Central memory CD8-positive, alpha-beta T cell (primary cell): ENCODE measurements around the gene CFAP100.

Source experiments
- ATAC-seq: fragments of 150-1000 bp; cut with Tn5 transposase; replicated peaks from 2 replicates; pipeline ENCODE4 v1.10.0; 2022; ENCODE audit warnings: mild to moderate bottlenecking, moderate FRiP score, moderate number of reproducible peaks; ENCODE audit not compliant: poor library complexity, severe bottlenecking; ENCODE audit errors: extremely low read depth
- DNase-seq, 2 donors: peaks; one replicate each; pipeline ENCODE4 v3.0.0; 2021; ENCODE audit warnings: low spot score in 2 of 2
- H3K27ac Mint-ChIP-seq: one replicate; pipeline ENCODE4 v1.8.0; 2022; ENCODE audit warnings: low read depth, mild to moderate bottlenecking, moderate library complexity, mixed read lengths
- H3K27me3 Mint-ChIP-seq: one replicate; pipeline ENCODE4 v1.8.0; 2022; ENCODE audit warnings: mixed read lengths
- H3K36me3 Mint-ChIP-seq: one replicate; pipeline ENCODE4 v1.8.0; 2022; ENCODE audit warnings: mild to moderate bottlenecking, moderate library complexity, mixed read lengths; ENCODE audit not compliant: insufficient read depth
- H3K4me1 Mint-ChIP-seq: one replicate; pipeline ENCODE4 v1.8.0; 2022; ENCODE audit warnings: mixed read lengths
- H3K4me3 Mint-ChIP-seq: one replicate; pipeline ENCODE4 v1.8.0; 2022; ENCODE audit warnings: mild to moderate bottlenecking, moderate library complexity, mixed read lengths
- H3K9me3 Mint-ChIP-seq: one replicate; pipeline ENCODE4 v1.8.0; 2022; ENCODE audit warnings: mixed read lengths

CFAP100 gene

GRCh38 chr3:126484662-126485061, 90.0 kb downstream of the CFAP100 start:
- ATAC-seq (no peak), DNase-seq (no peak)
- Mint-ChIP-seq H3K27ac (no peak overlapping the region), H3K27me3 (no peaks in the 10 kb centered on the region), H3K4me3 (no peak overlapping the region), H3K36me3 (peaks cover 1% of the 10 kb centered on the region), H3K9me3 (no peaks in the 10 kb centered on the region), H3K4me1 (peaks cover 10% of the 10 kb centered on the region)

GRCh38 chr3:126485176-126485897, 90.6 kb downstream of the CFAP100 start:
- ATAC-seq (no peak), DNase-seq (no peak)
- Mint-ChIP-seq H3K27ac (no peak overlapping the region), H3K4me3 (no peak overlapping the region), H3K36me3 (peaks cover 1% of the 10 kb centered on the region), H3K27me3 (no peaks in the 10 kb centered on the region), H3K4me1 (peaks cover 10% of the 10 kb centered on the region), H3K9me3 (no peaks in the 10 kb centered on the region)

DNA sequence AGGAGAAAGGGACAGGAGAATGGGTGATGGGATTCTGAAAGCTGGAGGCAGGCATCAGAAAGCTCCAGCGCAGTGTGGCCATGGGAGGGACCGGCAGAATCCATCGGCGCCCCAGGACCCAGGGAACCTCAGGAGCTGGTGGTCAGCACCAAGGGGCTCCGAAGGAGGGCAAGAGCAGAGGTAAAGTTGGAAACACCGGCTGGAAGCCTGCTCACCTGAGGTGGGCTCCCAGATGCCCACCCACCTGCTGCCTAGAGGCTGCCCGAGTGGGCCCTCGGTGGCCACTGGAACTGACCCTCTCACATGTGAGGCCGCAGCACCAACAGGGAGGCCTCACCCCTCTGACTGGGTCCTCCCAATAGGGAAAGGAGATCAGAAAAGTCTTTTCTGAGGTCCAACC, 91.2 kb downstream of the CFAP100 start:
- no peaks in the 10 kb centered on the region for H3K27me3 Mint-ChIP-seq
- no peak for ATAC-seq
- peaks cover 10% of the 10 kb centered on the region for H3K4me1 Mint-ChIP-seq
- no peak overlapping the region for H3K27ac Mint-ChIP-seq
- H3K9me3 Mint-ChIP-seq, result no peaks in the 10 kb centered on the region
- H3K36me3 Mint-ChIP-seq, result peaks cover 1% of the 10 kb centered on the region
- DNase-seq, result no peak
- no peak overlapping the region for H3K4me3 Mint-ChIP-seq
